H1 (cell line): ENCODE data around the gene STAMBPL1. TPM values are rescaled to one million over a fixed set of nuclear protein-coding genes. Genes with fewer than 3 reads are reported as not detected.

Experiments
- CTCF ChIA-PET: fragments of 300-600 bp; sonication (Branson Sonifier 250); formaldehyde crosslinking; loops from one replicate; lab custom pipeline; 2021; ENCODE audit not compliant: partially characterized antibody; lab: Charles Lee
- POLR2A ChIA-PET: fragments of 300-600 bp; sonication (Branson Sonifier 250); formaldehyde crosslinking; loops from one replicate; lab custom pipeline; 2021; ENCODE audit warnings: inconsistent platforms; ENCODE audit not compliant: partially characterized antibody; lab: Charles Lee
- DNase-seq, 2 experiments: peaks; one replicate each; pipeline versions ENCODE4 v3.0.0 to v3.0.0-alpha.2; 2010 to 2022; ENCODE audit warnings: low spot score in 2 of 2, low read depth in 1 of 2, mixed read lengths in 1 of 2
- FAIRE-seq: peaks from 2 replicates; lab custom pipeline; 2011; peaks lifted over from hg19 to GRCh38; lab: Jason Lieb, UNC
- H2AFZ ChIP-seq: 2 replicates; pipeline ENCODE4 v1.8.1; 2012; ENCODE audit warnings: low read length, inconsistent platforms
- H2AK5ac ChIP-seq: 2 replicates; pipeline ENCODE4 v1.6.1; 2013; ENCODE audit warnings: low read depth, low read length
- H2BK120ac ChIP-seq: replicated peaks from 2 replicates; pipeline ENCODE3; 2013; ENCODE audit warnings: low read depth, low read length, inconsistent platforms
- H2BK12ac ChIP-seq: 2 replicates; pipeline ENCODE4 v1.6.1; 2013; ENCODE audit warnings: low read depth, low read length
- H2BK15ac ChIP-seq: 2 replicates; pipeline ENCODE4 v1.6.1; 2013; ENCODE audit warnings: low read length
- H2BK20ac ChIP-seq: 2 replicates; pipeline ENCODE4 v1.6.1; 2013; ENCODE audit warnings: low read length
- H2BK5ac ChIP-seq: 2 replicates; pipeline ENCODE4 v1.6.1; 2013; ENCODE audit warnings: low read depth, low read length
- H3K14ac ChIP-seq: 2 replicates; pipeline ENCODE4 v1.6.1; 2013; ENCODE audit warnings: inconsistent platforms; ENCODE audit not compliant: insufficient read length
- H3K18ac ChIP-seq: 2 replicates; pipeline ENCODE4 v1.6.1; 2013; ENCODE audit warnings: low read length; ENCODE audit errors: extremely low read depth
- H3K23ac ChIP-seq: 2 replicates; pipeline ENCODE4 v1.6.1; 2013; ENCODE audit warnings: inconsistent platforms; ENCODE audit not compliant: insufficient read length
- H3K23me2 ChIP-seq: 2 replicates; pipeline ENCODE4 v1.6.1; 2013; ENCODE audit warnings: low read depth, low read length
- H3K27ac ChIP-seq: 2 replicates; pipeline ENCODE4 v1.6.1; 2011; ENCODE audit warnings: low read depth, low read length, inconsistent platforms
- H3K27me3 ChIP-seq, 4 experiments: replicated peaks in 1 of 4; 1 replicate in 1 of 4; 2 replicates in 3 of 4; pipeline versions ENCODE4 v1.6.1 to v1.8.1; 2011 to 2013; ENCODE audit warnings: low read length in 3 of 4, mild to moderate bottlenecking in 3 of 4, inconsistent platforms in 2 of 4, mixed read lengths in 2 of 4, moderate library complexity in 1 of 4; ENCODE audit not compliant: control insufficient read depth in 3 of 4, insufficient read depth in 3 of 4; ENCODE audit errors: extremely low read depth in 1 of 4
- H3K36me3 ChIP-seq, 4 experiments: 2 replicates each; pipeline versions ENCODE4 v1.6.1 to v1.8.1; 2011 to 2013; ENCODE audit warnings: mild to moderate bottlenecking in 4 of 4, low read length in 3 of 4, moderate library complexity in 2 of 4, control low read depth in 1 of 4, inconsistent platforms in 1 of 4; ENCODE audit not compliant: insufficient read depth in 4 of 4, control insufficient read depth in 2 of 4
- H3K4ac ChIP-seq: replicated peaks from 2 replicates; pipeline ENCODE3; 2013; ENCODE audit warnings: low read length, low read depth, mixed read lengths, inconsistent platforms; ENCODE audit not compliant: insufficient read length
- H3K4me1 ChIP-seq, 4 experiments: replicated peaks in 1 of 4; 1 replicate in 1 of 4; 2 replicates in 3 of 4; pipeline versions ENCODE4 v1.6.1 to v1.8.1; 2011 to 2013; ENCODE audit warnings: low read length in 3 of 4, inconsistent platforms in 2 of 4, mixed read lengths in 1 of 4; ENCODE audit not compliant: insufficient read depth in 4 of 4, control insufficient read depth in 3 of 4
- H3K4me2 ChIP-seq, 2 experiments: 2 replicates each; pipeline versions ENCODE4 v1.6.1 to v1.8.1; 2011 to 2013; ENCODE audit warnings: low read depth in 2 of 2, low read length in 2 of 2, control low read depth in 1 of 2, inconsistent platforms in 1 of 2, mild to moderate bottlenecking in 1 of 2; ENCODE audit not compliant: insufficient read depth in 1 of 2
- H3K4me3 ChIP-seq, 4 experiments: fragments of 200-600, 300-600 bp in 1 of 4; sonication (generic), shearing (Covaris generic), sonication (Bioruptor Twin) in 1 of 4; 2 replicates each; pipeline versions ENCODE4 v1.5.1 to v1.8.1; 2011 to 2016; ENCODE audit warnings: low read length in 4 of 4, low read depth in 3 of 4, control low read depth in 2 of 4, inconsistent platforms in 2 of 4, mild to moderate bottlenecking in 2 of 4, mixed read lengths in 1 of 4, moderate library complexity in 1 of 4; ENCODE audit not compliant: insufficient read depth in 2 of 4; ENCODE audit errors: extremely low read depth in 1 of 4
- H3K56ac ChIP-seq: replicated peaks from 2 replicates; pipeline ENCODE3; 2013; ENCODE audit warnings: low read depth, mild to moderate bottlenecking, mixed read lengths, low read length, inconsistent platforms; ENCODE audit not compliant: insufficient read length
- H3K79me1 ChIP-seq: 2 replicates; pipeline ENCODE4 v1.6.1; 2013; ENCODE audit warnings: low read depth, low read length, control low read depth
- H3K79me2 ChIP-seq, 2 experiments: 2 replicates each; pipeline versions ENCODE4 v1.6.1 to v1.8.1; 2012 to 2013; ENCODE audit warnings: low read length in 2 of 2, mild to moderate bottlenecking in 2 of 2, inconsistent platforms in 1 of 2; ENCODE audit not compliant: insufficient read depth in 2 of 2, control insufficient read depth in 1 of 2
- H3K9ac ChIP-seq, 4 experiments: replicated peaks in 1 of 4; 1 replicate in 1 of 4; 2 replicates in 3 of 4; pipeline versions ENCODE4 v1.6.1 to v1.8.1; 2011 to 2013; ENCODE audit warnings: low read depth in 3 of 4, low read length in 3 of 4, control low read depth in 2 of 4, mild to moderate bottlenecking in 2 of 4, moderate library complexity in 2 of 4, inconsistent platforms in 1 of 4; ENCODE audit errors: extremely low read depth in 1 of 4
- H3K9me3 ChIP-seq, 2 experiments: 2 replicates each; pipeline versions ENCODE4 v1.6.1 to v1.8.1; 2012 to 2013; ENCODE audit warnings: mild to moderate bottlenecking in 2 of 2, moderate library complexity in 2 of 2, control low read depth in 1 of 2, inconsistent platforms in 1 of 2, low read depth in 1 of 2, low read length in 1 of 2, mixed read lengths in 1 of 2; ENCODE audit not compliant: insufficient read depth in 2 of 2
- H4K20me1 ChIP-seq, 2 experiments: replicated peaks in 1 of 2; 2 replicates each; pipeline versions ENCODE3 to v1.8.1; 2011 to 2013; ENCODE audit warnings: inconsistent platforms in 2 of 2, low read length in 2 of 2, mild to moderate bottlenecking in 1 of 2; ENCODE audit not compliant: insufficient read depth in 2 of 2, control insufficient read depth in 1 of 2
- H4K5ac ChIP-seq: 2 replicates; pipeline ENCODE4 v1.6.1; 2013; ENCODE audit warnings: low read length, low read depth, mixed read lengths, inconsistent platforms; ENCODE audit not compliant: insufficient read length
- H4K8ac ChIP-seq: 2 replicates; pipeline ENCODE4 v1.8.0; 2013; ENCODE audit warnings: mild to moderate bottlenecking, moderate library complexity, low read length, inconsistent platforms; ENCODE audit not compliant: insufficient read depth; ENCODE audit errors: extremely low read depth
- H4K91ac ChIP-seq: replicated peaks from 2 replicates; pipeline ENCODE3; 2013; ENCODE audit warnings: low read length, mixed read lengths, inconsistent platforms; ENCODE audit not compliant: insufficient read length
- CTBP2 ChIP-seq: IDR thresholded peaks from 2 replicates; pipeline ENCODE4 v1.7.0; 2011; ENCODE audit warnings: borderline replicate concordance, mild to moderate bottlenecking, moderate library complexity, mixed read lengths, low read length; ENCODE audit not compliant: insufficient read depth, insufficient read length
- GABPA ChIP-seq: IDR thresholded peaks from 2 replicates; pipeline ENCODE4 v1.6.1; 2011; ENCODE audit warnings: mild to moderate bottlenecking, low read length, moderate library complexity, borderline replicate concordance; ENCODE audit not compliant: insufficient read depth
- KDM5A ChIP-seq: fragments of 200-600 bp; IDR thresholded peaks from 2 replicates; pipeline ENCODE4 v1.7.1; 2012; ENCODE audit warnings: mild to moderate bottlenecking, low read length, inconsistent platforms, mixed read lengths
- RXRA ChIP-seq: IDR thresholded peaks from 2 replicates; pipeline ENCODE4 v1.6.1; 2011; ENCODE audit warnings: low read depth, mild to moderate bottlenecking, low read length, moderate library complexity; ENCODE audit not compliant: insufficient read depth
- SAP30 ChIP-seq: fragments of 300-600 bp; sonication (generic); IDR thresholded peaks from 2 replicates; pipeline ENCODE4 v1.7.1; 2012; ENCODE audit warnings: low read length, moderate library complexity, mild to moderate bottlenecking, inconsistent platforms; ENCODE audit not compliant: insufficient read depth, insufficient replicate concordance
- SRF ChIP-seq: IDR thresholded peaks from 2 replicates; pipeline ENCODE4 v1.6.1; 2011; ENCODE audit warnings: mild to moderate bottlenecking, low read depth, low read length, moderate library complexity
- TAF1 ChIP-seq: IDR thresholded peaks from 2 replicates; pipeline ENCODE4 v1.6.1; 2011; ENCODE audit warnings: mild to moderate bottlenecking, low read depth, low read length
- YY1 ChIP-seq: IDR thresholded peaks from 2 replicates; pipeline ENCODE4 v1.6.1; 2011; ENCODE audit warnings: low read depth, mild to moderate bottlenecking, low read length
- WGBS, 2 experiments: shearing (Covaris generic) in 1 of 2; methylation state at CpG; one replicate each; pipeline versions ENCODE4 v1.1.6 to v1.1.7; 2013 to 2015; ENCODE audit warnings: low lambda C conversion rate in 2 of 2, mixed read lengths in 2 of 2, inconsistent platforms in 1 of 2, low coverage in 1 of 2, missing lambda C conversion rate in 1 of 2; ENCODE audit not compliant: insufficient replicate concordance in 2 of 2, insufficient coverage in 1 of 2, insufficient read length in 1 of 2; ENCODE audit errors: extremely low coverage in 1 of 2, missing lambda C conversion rate in 1 of 2; 5-methylcytosine and 5-hydroxymethylcytosine counted together
- polyA plus RNA-seq, 7 experiments: library from polyadenylated mRNA; depleted of rRNA in 3 of 7; stranded (reverse) in 5 of 7; unstranded in 2 of 7; fragments of >200 nt in 5 of 7; fragments of 200-250 nt in 2 of 7; gene quantifications; 1 replicate in 5 of 7; 2 replicates in 1 of 7; 4 replicates in 1 of 7; pipeline versions ENCODE4 v1.2.1 to v1.2.3, GENCODE V29; 2011 to 2013; ENCODE audit warnings: missing spikeins in 2 of 7, mixed read lengths in 2 of 7
- total RNA-seq: library from RNA; stranded (reverse); fragmentation: NEBNext Ultra II Directional; extraction: Animal tissue kit (Norgen Biotek cat#: 25700); gene quantifications from 2 replicates; pipeline ENCODE4 v1.2.1, GENCODE V29; 2021

The STAMBPL1 gene
- total and polyA plus RNA-seq, 2 of the 8 experiments (the other 6 are each of a cell fraction or from before 2014, with no cell fraction given), result 5.5 TPM

GRCh38 chr10:88873757-88874156, 6.3 kb upstream of the STAMBPL1 start:
- POLR2A ChIA-PET, result no interaction called here
- CTCF ChIA-PET, result interaction anchor here (1.4 kb wide), 1 partner anchor 21 kb away, joined by 3 read pairs; no protein-coding TSS in a partner anchor
- DNase-seq (no peak), FAIRE-seq (no peak)
- no peak overlapping the region for H3K27ac ChIP-seq
- H3K4ac ChIP-seq, result no peak overlapping the region
- no peaks in the 10 kb centered on the region for H3K79me2 ChIP-seq
- no peak overlapping the region for H3K23ac ChIP-seq
- no peak overlapping the region for H2BK120ac ChIP-seq
- H3K4me1 ChIP-seq, result peaks cover 0 to 2% (median 0%) of the 10 kb centered on the region in 4 experiments; a peak in 1 of 7 replicates
- H3K9ac ChIP-seq, result no peak overlapping the region
- no peak overlapping the region for H2BK20ac ChIP-seq
- H3K27me3 ChIP-seq, result no peaks in the 10 kb centered on the region
- no peaks in the 10 kb centered on the region for H3K9me3 ChIP-seq
- H4K5ac ChIP-seq, result no peak overlapping the region
- no peak overlapping the region for H4K91ac ChIP-seq
- H3K18ac ChIP-seq, result no peak overlapping the region
- H2AK5ac ChIP-seq, result no peak overlapping the region
- no peak overlapping the region for H2BK5ac ChIP-seq
- WGBS, 2 experiments, result 87% methylated on average over 2 of the region's 2 CpGs; no CpG with 5 or more reads in 1 of the 2 experiments
- H2AFZ ChIP-seq, result no peak overlapping the region
- no peaks in the 10 kb centered on the region for H4K20me1 ChIP-seq
- H2BK12ac ChIP-seq, result no peak overlapping the region
- no peaks in the 10 kb centered on the region for H3K23me2 ChIP-seq
- no peak overlapping the region for H3K4me3 ChIP-seq
- H3K36me3 ChIP-seq, result no peaks in the 10 kb centered on the region
- H2BK15ac ChIP-seq, result no peak overlapping the region
- no peaks in the 10 kb centered on the region for H3K79me1 ChIP-seq
- H4K8ac ChIP-seq, result no peak overlapping the region
- no peak overlapping the region for H3K56ac ChIP-seq
- H3K14ac ChIP-seq, result no peak overlapping the region
- no peak overlapping the region for H3K4me2 ChIP-seq
- TF ChIP-seq KDM5A, result no peak
- TF ChIP-seq SRF, result no peak
- TF ChIP-seq SAP30, result no peak
- TF ChIP-seq CTBP2, result no peak
- TF ChIP-seq GABPA, result no peak
- TF ChIP-seq RXRA, result no peak
- TF ChIP-seq TAF1, result no peak
- no peak for TF ChIP-seq YY1
